SK-N-SH treated with all-trans-retinoic acid at 6 μM for 48 hours (cell line): ENCODE results near the gene ZSCAN30.

Experiments
- ATAC-seq: fragments of 200-7000 bp; cut with Tn5 transposase; 3 replicates; pipeline ENCODE4 v1.9.1; 2020; ENCODE audit warnings: mild to moderate bottlenecking, moderate library complexity
- ARNTL ChIP-seq: fragments of 450-650 bp; formaldehyde crosslinking; IDR thresholded peaks from 2 replicates; pipeline ENCODE4 v1.5.0; 2020; ENCODE audit warnings: low read depth, mild to moderate bottlenecking, moderate library complexity, borderline replicate concordance
- BACH2 ChIP-seq: fragments of 250-450 bp; sonication (Bioruptor Pico); IDR thresholded peaks from 2 replicates; pipeline ENCODE4 v1.9.0; 2021; ENCODE audit warnings: mild to moderate bottlenecking, borderline replicate concordance
- ESRRG ChIP-seq: fragments of 250-450 bp; sonication (Bioruptor Pico); IDR thresholded peaks from 2 replicates; pipeline ENCODE4 v1.6.1; 2021; ENCODE audit warnings: mild to moderate bottlenecking
- GLIS3 ChIP-seq: fragments of 250-450 bp; sonication (Bioruptor Pico); IDR thresholded peaks from 2 replicates; pipeline ENCODE4 v1.5.0; 2020; ENCODE audit warnings: mild to moderate bottlenecking, moderate library complexity
- ISL1 ChIP-seq: fragments of 250-450 bp; sonication (Bioruptor Pico); IDR thresholded peaks from 2 replicates; pipeline ENCODE4 v2.1.2; 2022; ENCODE audit warnings: mild to moderate bottlenecking, moderate library complexity
- OSR1 ChIP-seq: fragments of 250-450 bp; sonication (Bioruptor Pico); IDR thresholded peaks from 2 replicates; pipeline ENCODE4 v1.8.0; 2022; ENCODE audit warnings: moderate library complexity, mild to moderate bottlenecking, inconsistent platforms
- PATZ1 ChIP-seq: fragments of 250-450 bp; sonication (Bioruptor Pico); IDR thresholded peaks from 2 replicates; pipeline ENCODE4 v1.8.0; 2020; ENCODE audit warnings: mild to moderate bottlenecking, moderate library complexity, borderline replicate concordance
- POU6F1 ChIP-seq: fragments of 250-450 bp; sonication (Bioruptor Pico); IDR thresholded peaks from 2 replicates; pipeline ENCODE4 v1.8.0; 2021; ENCODE audit warnings: low read depth, mild to moderate bottlenecking, moderate library complexity, borderline replicate concordance
- PPARA ChIP-seq: fragments of 250-450 bp; sonication (Bioruptor Pico); IDR thresholded peaks from 2 replicates; pipeline ENCODE4 v1.5.0; 2020; ENCODE audit warnings: mild to moderate bottlenecking, borderline replicate concordance
- RARB ChIP-seq: fragments of 250-450 bp; sonication (Bioruptor Pico); IDR thresholded peaks from 2 replicates; pipeline ENCODE4 v1.8.0; 2021; ENCODE audit warnings: mild to moderate bottlenecking, moderate library complexity
- SNAI2 ChIP-seq: fragments of 250-450 bp; sonication (Bioruptor Pico); IDR thresholded peaks from 2 replicates; pipeline ENCODE4 v1.5.0; 2020; ENCODE audit warnings: mild to moderate bottlenecking, moderate library complexity
- TCF4 ChIP-seq: fragments of 250-450 bp; sonication (Bioruptor Pico); IDR thresholded peaks from 2 replicates; pipeline ENCODE4 v1.8.0; 2021; ENCODE audit warnings: mild to moderate bottlenecking, moderate library complexity, borderline replicate concordance
- TOX ChIP-seq: fragments of 250-450 bp; sonication (Bioruptor Pico); IDR thresholded peaks from 2 replicates; pipeline ENCODE4 v1.8.0; 2021; ENCODE audit warnings: mild to moderate bottlenecking, moderate library complexity, borderline replicate concordance
- ZC3H10 ChIP-seq: fragments of 250-450 bp; sonication (Bioruptor Pico); IDR thresholded peaks from 2 replicates; pipeline ENCODE4 v1.5.1; 2021; ENCODE audit warnings: mild to moderate bottlenecking, moderate library complexity
- ZFP3 ChIP-seq: fragments of 250-450 bp; sonication (Bioruptor Pico); IDR thresholded peaks from 2 replicates; pipeline ENCODE4 v1.5.0; 2020; ENCODE audit warnings: mild to moderate bottlenecking, moderate library complexity
- ZFP30 ChIP-seq: fragments of 450-650 bp; formaldehyde crosslinking; IDR thresholded peaks from 2 replicates; pipeline ENCODE4 v1.5.0; 2022; ENCODE audit warnings: mild to moderate bottlenecking, moderate library complexity
- ZNF565 ChIP-seq: fragments of 450-650 bp; formaldehyde crosslinking; conservative IDR thresholded peaks from 2 replicates; pipeline ENCODE4 v1.5.0; 2020; ENCODE audit warnings: low read depth, mild to moderate bottlenecking, moderate library complexity
- ZNF70 ChIP-seq: fragments of 450-650 bp; formaldehyde crosslinking; IDR thresholded peaks from 2 replicates; pipeline ENCODE4 v1.5.0; 2020; ENCODE audit warnings: mild to moderate bottlenecking, moderate library complexity
- TF ChIP-seq, protein P1 (sequence below): fragments of 250-450 bp; sonication (Bioruptor Pico); IDR thresholded peaks from 2 replicates; pipeline ENCODE4 v1.5.0; 2020; ENCODE audit warnings: mild to moderate bottlenecking, moderate library complexity
- TF ChIP-seq, protein P2 (sequence below): fragments of 250-450 bp; sonication (Bioruptor Pico); IDR thresholded peaks from 2 replicates; pipeline ENCODE4 v1.5.1; 2021; ENCODE audit warnings: mild to moderate bottlenecking, moderate library complexity

Gene ZSCAN30

DNA sequence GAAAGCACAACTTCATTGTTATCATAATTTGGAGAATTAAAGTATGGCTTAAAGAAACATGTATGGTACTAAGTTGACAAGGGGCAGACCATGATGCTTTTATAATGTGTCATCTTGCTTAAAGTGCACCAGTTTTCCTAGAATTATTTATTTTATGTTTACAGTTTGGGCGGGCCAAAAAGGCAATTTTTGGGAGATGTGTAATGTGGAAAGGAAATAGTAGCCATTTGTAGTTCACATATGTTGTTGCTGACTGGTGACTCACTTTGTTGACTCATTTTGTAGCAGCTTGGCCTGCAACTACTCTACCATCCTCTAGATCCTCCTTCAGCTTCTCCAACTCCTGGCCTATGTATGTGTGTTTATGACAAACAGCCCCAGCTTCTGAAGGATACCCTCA is 7.7 kb downstream of the ZSCAN30 start:
- no peak for TF ChIP-seq ZFP3 (CRISPR knock-in tag)
- TF ChIP-seq SNAI2 (CRISPR knock-in tag) = no peak
- TF ChIP-seq, all 23 proteins: peak for 0
- ATAC-seq = peak; percentile 44; the same call in 1 of the 3 replicates

DNA sequence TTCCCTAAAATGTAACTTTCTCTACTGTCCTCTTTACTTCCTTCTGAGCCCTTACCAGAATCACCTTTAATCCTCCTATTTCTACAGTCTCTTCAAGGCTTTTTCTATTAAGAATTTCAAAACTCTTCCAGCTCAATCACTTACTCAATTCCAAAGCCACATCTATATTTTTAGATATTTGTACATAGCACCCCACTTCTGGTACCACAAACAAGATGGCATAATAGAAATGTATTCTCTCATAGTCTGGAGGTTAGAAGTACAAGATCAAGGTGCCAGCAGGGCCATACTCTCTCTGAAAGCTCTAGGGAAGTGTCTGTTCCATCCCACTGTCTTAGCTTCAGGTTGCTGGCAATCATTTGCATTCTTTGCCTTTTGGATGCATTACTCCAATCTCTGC is 11.1 kb downstream of the ZSCAN30 start:
- TF ChIP-seq PATZ1 (CRISPR knock-in tag) (no peak), ZC3H10 (CRISPR knock-in tag) (no peak), BACH2 (no peak), ISL1 (CRISPR knock-in tag) (no peak), PPARA (CRISPR knock-in tag) (no peak), TCF4 (CRISPR knock-in tag) (no peak), GLIS3 (CRISPR knock-in tag) (no peak), ZFP30 (CRISPR knock-in tag) (no peak), POU6F1 (CRISPR knock-in tag) (no peak), ZNF565 (CRISPR knock-in tag) (no peak), ESRRG (CRISPR knock-in tag) (no peak), OSR1 (no peak), ARNTL (CRISPR knock-in tag) (no peak), ZNF70 (no peak)
- TF ChIP-seq, protein P1, sequence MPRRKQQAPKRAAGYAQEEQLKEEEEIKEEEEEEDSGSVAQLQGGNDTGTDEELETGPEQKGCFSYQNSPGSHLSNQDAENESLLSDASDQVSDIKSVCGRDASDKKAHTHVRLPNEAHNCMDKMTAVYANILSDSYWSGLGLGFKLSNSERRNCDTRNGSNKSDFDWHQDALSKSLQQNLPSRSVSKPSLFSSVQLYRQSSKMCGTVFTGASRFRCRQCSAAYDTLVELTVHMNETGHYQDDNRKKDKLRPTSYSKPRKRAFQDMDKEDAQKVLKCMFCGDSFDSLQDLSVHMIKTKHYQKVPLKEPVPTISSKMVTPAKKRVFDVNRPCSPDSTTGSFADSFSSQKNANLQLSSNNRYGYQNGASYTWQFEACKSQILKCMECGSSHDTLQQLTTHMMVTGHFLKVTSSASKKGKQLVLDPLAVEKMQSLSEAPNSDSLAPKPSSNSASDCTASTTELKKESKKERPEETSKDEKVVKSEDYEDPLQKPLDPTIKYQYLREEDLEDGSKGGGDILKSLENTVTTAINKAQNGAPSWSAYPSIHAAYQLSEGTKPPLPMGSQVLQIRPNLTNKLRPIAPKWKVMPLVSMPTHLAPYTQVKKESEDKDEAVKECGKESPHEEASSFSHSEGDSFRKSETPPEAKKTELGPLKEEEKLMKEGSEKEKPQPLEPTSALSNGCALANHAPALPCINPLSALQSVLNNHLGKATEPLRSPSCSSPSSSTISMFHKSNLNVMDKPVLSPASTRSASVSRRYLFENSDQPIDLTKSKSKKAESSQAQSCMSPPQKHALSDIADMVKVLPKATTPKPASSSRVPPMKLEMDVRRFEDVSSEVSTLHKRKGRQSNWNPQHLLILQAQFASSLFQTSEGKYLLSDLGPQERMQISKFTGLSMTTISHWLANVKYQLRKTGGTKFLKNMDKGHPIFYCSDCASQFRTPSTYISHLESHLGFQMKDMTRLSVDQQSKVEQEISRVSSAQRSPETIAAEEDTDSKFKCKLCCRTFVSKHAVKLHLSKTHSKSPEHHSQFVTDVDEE (CRISPR knock-in tag) = no peak
- TF ChIP-seq, protein P2, sequence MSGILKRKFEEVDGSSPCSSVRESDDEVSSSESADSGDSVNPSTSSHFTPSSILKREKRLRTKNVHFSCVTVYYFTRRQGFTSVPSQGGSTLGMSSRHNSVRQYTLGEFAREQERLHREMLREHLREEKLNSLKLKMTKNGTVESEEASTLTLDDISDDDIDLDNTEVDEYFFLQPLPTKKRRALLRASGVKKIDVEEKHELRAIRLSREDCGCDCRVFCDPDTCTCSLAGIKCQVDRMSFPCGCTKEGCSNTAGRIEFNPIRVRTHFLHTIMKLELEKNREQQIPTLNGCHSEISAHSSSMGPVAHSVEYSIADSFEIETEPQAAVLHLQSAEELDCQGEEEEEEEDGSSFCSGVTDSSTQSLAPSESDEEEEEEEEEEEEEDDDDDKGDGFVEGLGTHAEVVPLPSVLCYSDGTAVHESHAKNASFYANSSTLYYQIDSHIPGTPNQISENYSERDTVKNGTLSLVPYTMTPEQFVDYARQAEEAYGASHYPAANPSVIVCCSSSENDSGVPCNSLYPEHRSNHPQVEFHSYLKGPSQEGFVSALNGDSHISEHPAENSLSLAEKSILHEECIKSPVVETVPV = no peak
- ATAC-seq = no peak

DNA sequence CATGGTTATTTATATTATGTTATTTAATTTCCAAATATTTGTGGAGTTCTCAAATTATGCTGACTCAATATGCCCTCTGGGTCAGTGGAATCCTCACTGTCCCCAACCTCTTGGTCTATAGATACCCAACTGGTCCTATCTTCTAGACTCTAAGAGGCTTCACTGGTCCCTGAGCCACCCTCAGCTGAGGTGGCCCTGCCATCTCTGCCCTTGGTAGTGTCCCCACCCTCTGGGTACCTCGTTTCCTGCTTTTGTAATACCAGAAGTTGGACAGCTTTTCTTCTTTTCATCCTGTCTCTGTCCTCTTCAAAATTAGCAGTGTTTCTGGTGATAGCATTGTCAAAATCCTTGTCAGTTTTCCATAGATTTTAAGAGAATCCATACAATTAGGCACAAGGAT is 11.9 kb downstream of the ZSCAN30 start:
- no peak for ATAC-seq

More for the DNA sequence above, 11.9 kb downstream of the ZSCAN30 start:
- TF ChIP-seq OSR1 (no peak), SNAI2 (CRISPR knock-in tag) (no peak), GLIS3 (CRISPR knock-in tag) (no peak), ZC3H10 (CRISPR knock-in tag) (no peak), ESRRG (CRISPR knock-in tag) (no peak), TCF4 (CRISPR knock-in tag) (no peak), RARB (CRISPR knock-in tag) (no peak), TOX (no peak)
- TF ChIP-seq, protein P2 = no peak
